AG09319 (cell line): ENCODE measurements around the gene POLR2L.

Experiments
- DNase-seq: peaks from one replicate; pipeline ENCODE4 v3.0.0-alpha.2; 2010; ENCODE audit warnings: low read depth; ENCODE audit errors: extremely low read depth
- CTCF ChIP-seq: IDR thresholded peaks from 2 replicates; pipeline ENCODE4 v1.5.1; 2011; ENCODE audit warnings: low read depth, mild to moderate bottlenecking, inconsistent platforms, low read length, moderate library complexity

POLR2L gene

GRCh38 chr11:875769-876301 is 33.5 kb upstream of the POLR2L start:
- no peak for DNase-seq
- TF ChIP-seq CTCF = no peak

- no peak for TF ChIP-seq CTCF
- no peak for DNase-seq
Observed at GRCh38 chr11:875203-875602, 32.9 kb upstream of the POLR2L start.

GRCh38 chr11:873706-874105 is 31.4 kb upstream of the POLR2L start:
- DNase-seq = no peak
- no peak for TF ChIP-seq CTCF

- no peak for TF ChIP-seq CTCF
Observed at GRCh38 chr11:872799-873198, 30.5 kb upstream of the POLR2L start.

GRCh38 chr11:871472-871871 is 29.1 kb upstream of the POLR2L start:
- DNase-seq = no peak
- TF ChIP-seq CTCF = no peak

More at GRCh38 chr11:872799-873198, 30.5 kb upstream of the POLR2L start:
- no peak for DNase-seq

GRCh38 chr11:870418-870817 is 28.1 kb upstream of the POLR2L start:
- DNase-seq = no peak
- TF ChIP-seq CTCF = no peak

- DNase-seq = no peak
- no peak; the same call in none of the 2 replicates for TF ChIP-seq CTCF
Observed at GRCh38 chr11:870127-870413, 27.7 kb upstream of the POLR2L start.
